Liver (tissue), 9 donors: ENCODE results near the gene RGMA. TPM values are rescaled to one million over a fixed set of nuclear protein-coding genes. Genes with fewer than 3 reads are reported as not detected.

Experiments used
- DNase-seq: peaks from one replicate; pipeline ENCODE4 v3.0.0-alpha.2; 2017; ENCODE audit warnings: low spot score
- H3K27ac ChIP-seq, 2 donors: one replicate each; pipeline ENCODE4 v1.7.0; 2013; ENCODE audit warnings: inconsistent platforms in 2 of 2, low read length in 2 of 2, control low read depth in 1 of 2, low read depth in 1 of 2, mild to moderate bottlenecking in 1 of 2
- H3K27me3 ChIP-seq, 4 donors: one replicate each; pipeline versions ENCODE4 v1.6.1 to v1.7.0; 2013; ENCODE audit warnings: low read length in 3 of 4, inconsistent platforms in 1 of 4, mild to moderate bottlenecking in 1 of 4, moderate library complexity in 1 of 4; ENCODE audit not compliant: control insufficient read depth in 4 of 4, insufficient read depth in 4 of 4
- H3K36me3 ChIP-seq, 4 donors: one replicate each; pipeline versions ENCODE4 v1.6.1 to v1.7.0; 2013; ENCODE audit warnings: low read length in 3 of 4, mild to moderate bottlenecking in 3 of 4, low read depth in 1 of 4, moderate library complexity in 1 of 4; ENCODE audit not compliant: control insufficient read depth in 4 of 4, insufficient read depth in 3 of 4
- H3K4me1 ChIP-seq, 4 donors: one replicate each; pipeline versions ENCODE4 v1.6.1 to v1.7.0; 2013; ENCODE audit warnings: low read length in 3 of 4, mild to moderate bottlenecking in 3 of 4, moderate library complexity in 1 of 4; ENCODE audit not compliant: control insufficient read depth in 4 of 4, insufficient read depth in 4 of 4
- H3K4me3 ChIP-seq, 3 donors: one replicate each; pipeline versions ENCODE4 v1.6.1 to v1.7.0; 2013; ENCODE audit warnings: low read length in 3 of 3, control low read depth in 1 of 3, low read depth in 1 of 3, mild to moderate bottlenecking in 1 of 3
- H3K9ac ChIP-seq, 2 donors: one replicate each; pipeline ENCODE4 v1.7.0; 2013; ENCODE audit warnings: low read length in 2 of 2, mild to moderate bottlenecking in 2 of 2, moderate library complexity in 2 of 2, control low read depth in 1 of 2, low read depth in 1 of 2
- H3K9me3 ChIP-seq, 4 donors: one replicate each; pipeline versions ENCODE4 v1.6.1 to v1.7.0; 2013; ENCODE audit warnings: low read length in 3 of 4; ENCODE audit not compliant: control insufficient read depth in 4 of 4
- EGR1 ChIP-seq, 2 donors: IDR thresholded peaks; 2 replicates each; pipeline ENCODE4 v1.6.1; 2016 to 2018; ENCODE audit warnings: antibody characterized with exemption in 2 of 2, low read depth in 2 of 2
- FOXA1 ChIP-seq: IDR thresholded peaks from 2 replicates; pipeline ENCODE4 v1.6.1; 2016; ENCODE audit warnings: antibody characterized with exemption
- FOXA2 ChIP-seq: IDR thresholded peaks from 2 replicates; pipeline ENCODE4 v1.6.1; 2016; ENCODE audit warnings: antibody characterized with exemption
- GABPA ChIP-seq, 2 donors: IDR thresholded peaks in 1 of 2; conservative IDR thresholded peaks in 1 of 2; 2 replicates each; pipeline ENCODE4 v1.6.1; 2016; ENCODE audit warnings: antibody characterized with exemption in 2 of 2, mild to moderate bottlenecking in 1 of 2, moderate library complexity in 1 of 2
- HNF4A ChIP-seq, 2 donors: conservative IDR thresholded peaks; 2 replicates each; pipeline ENCODE4 v1.6.1; 2016; ENCODE audit warnings: antibody characterized with exemption in 2 of 2, mild to moderate bottlenecking in 2 of 2
- HNF4G ChIP-seq: IDR thresholded peaks from 2 replicates; pipeline ENCODE4 v1.6.1; 2016; ENCODE audit warnings: antibody characterized with exemption
- NR2F2 ChIP-seq: IDR thresholded peaks from 2 replicates; pipeline ENCODE4 v1.6.1; 2016; ENCODE audit warnings: antibody characterized with exemption
- RAD21 ChIP-seq, 2 donors: IDR thresholded peaks; 2 replicates each; pipeline ENCODE4 v1.6.1; 2016; ENCODE audit warnings: antibody characterized with exemption in 2 of 2, mild to moderate bottlenecking in 2 of 2
- REST ChIP-seq: IDR thresholded peaks from 2 replicates; pipeline ENCODE4 v1.6.1; 2016; ENCODE audit warnings: antibody characterized with exemption, mild to moderate bottlenecking
- SP1 ChIP-seq: IDR thresholded peaks from 2 replicates; pipeline ENCODE4 v1.6.1; 2018; ENCODE audit warnings: antibody characterized with exemption, mild to moderate bottlenecking
- TAF1 ChIP-seq: conservative IDR thresholded peaks from 2 replicates; pipeline ENCODE4 v1.6.1; 2016; ENCODE audit warnings: antibody characterized with exemption, mild to moderate bottlenecking
- YY1 ChIP-seq: IDR thresholded peaks from 2 replicates; pipeline ENCODE4 v1.6.1; 2016; ENCODE audit warnings: antibody characterized with exemption, mild to moderate bottlenecking
- ZBTB33 ChIP-seq: IDR thresholded peaks from 2 replicates; pipeline ENCODE4 v1.6.1; 2016; ENCODE audit warnings: antibody characterized with exemption
- WGBS: extraction: QIAGEN DNeasy Blood & Tissue Kit; methylation state at CpG from one replicate; pipeline ENCODE4 v1.1.7; 2013; 5-methylcytosine and 5-hydroxymethylcytosine counted together
- polyA plus RNA-seq, 2 donors: library from polyadenylated mRNA; stranded (reverse) in 1 of 2; unstranded in 1 of 2; fragments of 200-250 nt in 1 of 2; fragments of >200 nt in 1 of 2; fragmentation: Nextera tagmentation in 1 of 2; extraction: Ambion mirVana in 1 of 2; gene quantifications; one replicate each; pipeline versions ENCODE4 v1.2.1 to v1.2.3, GENCODE V29; 2013 to 2015
- total RNA-seq, 2 donors: library from RNA; depleted of rRNA; stranded (reverse); fragments of >200 nt; gene quantifications; one replicate each; pipeline ENCODE4 v1.2.3, GENCODE V29; 2014
- TF ChIP-seq, protein P1 (sequence below): IDR thresholded peaks from 2 replicates; pipeline ENCODE4 v1.6.1; 2016; ENCODE audit warnings: antibody characterized with exemption
- TF ChIP-seq, protein P2 (sequence below): fragments of 150-350 bp; IDR thresholded peaks from 2 replicates; pipeline ENCODE4 v1.5.1; 2017; ENCODE audit warnings: improper control_type of control experiment, low read depth, low read length; ENCODE audit not compliant: missing input control
- donor health status: healthy.
- donor health status: healthy.
- donor health status: healthy.
- donor health status: healthy.
- donor health status: healthy.

RGMA gene
- total and polyA plus RNA-seq, 4 donors = 0.15 to 0.33 (median 0.18) TPM; not detected in 1

DNA sequence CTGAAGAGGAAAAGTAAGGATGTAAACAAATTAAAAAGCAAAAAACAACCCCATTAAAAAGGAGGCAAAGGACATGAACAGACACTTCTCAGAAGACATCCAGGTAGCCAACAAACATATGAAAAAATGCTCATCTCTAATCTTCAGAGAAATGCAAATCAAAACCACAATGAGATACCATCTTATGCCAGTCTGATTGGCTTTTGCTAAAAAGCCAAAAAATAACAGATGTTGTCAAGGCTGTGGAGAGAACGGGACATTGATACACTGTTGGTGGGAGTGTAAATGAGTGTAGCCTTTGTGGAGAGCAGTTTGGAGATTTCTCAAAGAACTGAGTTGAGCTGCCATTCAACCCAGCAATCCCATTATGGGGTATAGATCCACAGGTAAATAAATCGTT is 18.6 kb upstream of the RGMA start:
- 74% methylated on average over 2 of the region's 2 CpGs for WGBS
- H3K9me3 ChIP-seq = peaks cover under 1 to 7% (median 6%) of the 10 kb centered on the region in 4 donors
- H3K36me3 ChIP-seq = no peaks in the 10 kb centered on the region
- DNase-seq = no peak
- H3K9ac ChIP-seq = no peak overlapping the region
- peaks cover 0 to 2% (median 0%) of the 10 kb centered on the region in 4 donors for H3K4me1 ChIP-seq
- TF ChIP-seq FOXA1 = no peak
- TF ChIP-seq RAD21 (IDR thresholded peaks at IDR 0.05) = no peak
- TF ChIP-seq, protein P1, sequence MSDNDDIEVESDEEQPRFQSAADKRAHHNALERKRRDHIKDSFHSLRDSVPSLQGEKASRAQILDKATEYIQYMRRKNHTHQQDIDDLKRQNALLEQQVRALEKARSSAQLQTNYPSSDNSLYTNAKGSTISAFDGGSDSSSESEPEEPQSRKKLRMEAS = no peak
- no peak for TF ChIP-seq SP1
- TF ChIP-seq YY1 = no peak
- TF ChIP-seq, protein P2, sequence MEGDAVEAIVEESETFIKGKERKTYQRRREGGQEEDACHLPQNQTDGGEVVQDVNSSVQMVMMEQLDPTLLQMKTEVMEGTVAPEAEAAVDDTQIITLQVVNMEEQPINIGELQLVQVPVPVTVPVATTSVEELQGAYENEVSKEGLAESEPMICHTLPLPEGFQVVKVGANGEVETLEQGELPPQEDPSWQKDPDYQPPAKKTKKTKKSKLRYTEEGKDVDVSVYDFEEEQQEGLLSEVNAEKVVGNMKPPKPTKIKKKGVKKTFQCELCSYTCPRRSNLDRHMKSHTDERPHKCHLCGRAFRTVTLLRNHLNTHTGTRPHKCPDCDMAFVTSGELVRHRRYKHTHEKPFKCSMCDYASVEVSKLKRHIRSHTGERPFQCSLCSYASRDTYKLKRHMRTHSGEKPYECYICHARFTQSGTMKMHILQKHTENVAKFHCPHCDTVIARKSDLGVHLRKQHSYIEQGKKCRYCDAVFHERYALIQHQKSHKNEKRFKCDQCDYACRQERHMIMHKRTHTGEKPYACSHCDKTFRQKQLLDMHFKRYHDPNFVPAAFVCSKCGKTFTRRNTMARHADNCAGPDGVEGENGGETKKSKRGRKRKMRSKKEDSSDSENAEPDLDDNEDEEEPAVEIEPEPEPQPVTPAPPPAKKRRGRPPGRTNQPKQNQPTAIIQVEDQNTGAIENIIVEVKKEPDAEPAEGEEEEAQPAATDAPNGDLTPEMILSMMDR = no peak
- no peak overlapping the region for H3K4me3 ChIP-seq
- peaks cover 3 to 10% (median 6%) of the 10 kb centered on the region in 4 donors for H3K27me3 ChIP-seq
- no peak overlapping the region for H3K27ac ChIP-seq

DNA sequence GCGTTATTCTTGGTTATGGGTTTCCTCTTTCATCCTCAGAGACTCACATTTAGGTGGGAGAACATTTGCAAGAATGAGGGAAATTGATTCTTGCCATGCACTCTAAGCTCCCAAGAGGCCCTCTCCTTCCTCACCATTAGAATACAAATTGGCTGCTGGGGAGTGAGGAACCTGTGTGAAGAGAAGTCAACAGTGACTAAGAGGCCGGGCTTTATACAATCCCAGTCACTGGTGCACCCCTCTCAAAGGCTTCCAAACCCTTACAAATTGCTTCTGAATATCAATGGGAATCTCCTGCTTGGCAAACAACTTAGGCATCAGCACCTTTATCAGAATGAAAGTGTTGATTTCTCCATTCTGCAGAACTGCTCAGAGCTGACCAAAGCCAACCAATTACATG is 16.5 kb upstream of the RGMA start:
- DNase-seq = no peak
- WGBS = 55% methylated on average over 2 of the region's 2 CpGs
- H3K9me3 ChIP-seq = peaks cover 2 to 7% (median 6%) of the 10 kb centered on the region in 4 donors
- no peaks in the 10 kb centered on the region for H3K36me3 ChIP-seq
- peaks cover 0 to 2% (median 0%) of the 10 kb centered on the region in 4 donors for H3K4me1 ChIP-seq
- H3K27me3 ChIP-seq = peaks cover 0 to 10% (median 7%) of the 10 kb centered on the region in 4 donors
- H3K27ac ChIP-seq = no peak overlapping the region
- H3K9ac ChIP-seq = no peak overlapping the region
- H3K4me3 ChIP-seq = no peak overlapping the region
- TF ChIP-seq, protein P1 = no peak
- no peak for TF ChIP-seq GABPA (IDR thresholded peaks at IDR 0.05 in 1 of 2, conservative IDR thresholded peaks at IDR 0.05 in 1 of 2)
- TF ChIP-seq ZBTB33 = no peak
- no peak for TF ChIP-seq FOXA2
- no peak for TF ChIP-seq NR2F2
- no peak for TF ChIP-seq FOXA1
- TF ChIP-seq RAD21 (IDR thresholded peaks at IDR 0.05) = no peak
- no peak for TF ChIP-seq TAF1

GRCh38 chr15:93103823-93104222 is 14.8 kb upstream of the RGMA start:
- peaks cover 0 to 5% (median 5%) of the 10 kb centered on the region in 4 donors for H3K27me3 ChIP-seq
- peaks cover 2 to 7% (median 6%) of the 10 kb centered on the region in 4 donors for H3K9me3 ChIP-seq
- WGBS = 63% methylated on average over 2 of the region's 2 CpGs
- no peak overlapping the region for H3K9ac ChIP-seq
- H3K36me3 ChIP-seq = no peaks in the 10 kb centered on the region
- H3K4me1 ChIP-seq = no peaks in the 10 kb centered on the region
- H3K27ac ChIP-seq = no peak overlapping the region
- no peak for DNase-seq
- no peak overlapping the region for H3K4me3 ChIP-seq
- TF ChIP-seq GABPA (IDR thresholded peaks at IDR 0.05 in 1 of 2, conservative IDR thresholded peaks at IDR 0.05 in 1 of 2) (no peak), HNF4G (no peak), EGR1 (IDR thresholded peaks at IDR 0.05; ENCODE audit: low read depth in 2 of 2) (no peak), YY1 (no peak), FOXA1 (no peak), REST (no peak), FOXA2 (no peak), HNF4A (conservative IDR thresholded peaks at IDR 0.05) (no peak)
- TF ChIP-seq, protein P1 = no peak
- TF ChIP-seq, protein P2 = no peak
